OCI-LY1 (cell line): ENCODE measurements around the gene GPR108.

Experiments
- H2AFZ ChIP-seq: fragments of 200-600 bp; sonication (generic), shearing (Covaris generic); 2 replicates; pipeline ENCODE4 v1.6.0; 2014; ENCODE audit warnings: antibody characterized with exemption, mild to moderate bottlenecking, low read length
- H3F3A ChIP-seq: fragments of 200-600 bp; sonication (generic), shearing (Covaris generic); 2 replicates; pipeline ENCODE4 v1.6.0; 2014; ENCODE audit warnings: mild to moderate bottlenecking, antibody characterized with exemption, low read length, moderate library complexity; ENCODE audit not compliant: insufficient read depth
- H3K27ac ChIP-seq: fragments of 200-600 bp; sonication (generic); 2 replicates; pipeline ENCODE4 v1.5.1; 2014; ENCODE audit warnings: low read length, mixed run types, mild to moderate bottlenecking, low read depth; ENCODE audit not compliant: poor library complexity, severe bottlenecking
- H3K27me3 ChIP-seq: fragments of 200-600 bp; sonication (generic); 2 replicates; pipeline ENCODE4 v1.6.0; 2014; ENCODE audit warnings: antibody characterized with exemption, mild to moderate bottlenecking, low read length, moderate library complexity; ENCODE audit not compliant: insufficient read depth
- H3K36me3 ChIP-seq: fragments of 200-600 bp; sonication (generic); 2 replicates; pipeline ENCODE4 v1.6.1; 2014; ENCODE audit warnings: mild to moderate bottlenecking, antibody characterized with exemption, low read length, moderate library complexity, mixed read lengths; ENCODE audit not compliant: insufficient read depth
- H3K4me1 ChIP-seq: fragments of 200-600 bp; sonication (generic); 2 replicates; pipeline ENCODE4 v1.5.1; 2014; ENCODE audit warnings: mild to moderate bottlenecking, low read length, moderate library complexity; ENCODE audit not compliant: insufficient read depth, severe bottlenecking
- H3K4me2 ChIP-seq: fragments of 200-600 bp; sonication (generic), shearing (Covaris generic); 2 replicates; pipeline ENCODE4 v1.6.1; 2014; ENCODE audit warnings: low read length
- H3K4me3 ChIP-seq: fragments of 200-600 bp; sonication (generic); 2 replicates; pipeline ENCODE4 v1.5.1; 2014; ENCODE audit warnings: low read length, low read depth, mild to moderate bottlenecking, mixed read lengths; ENCODE audit not compliant: poor library complexity, severe bottlenecking
- H3K79me2 ChIP-seq: fragments of 200-600 bp; shearing (Covaris generic); 2 replicates; pipeline ENCODE4 v1.6.1; 2016; ENCODE audit warnings: mixed run types, low read length, mixed read lengths; ENCODE audit not compliant: insufficient read depth
- H3K9ac ChIP-seq: fragments of 200-600 bp; sonication (generic), shearing (Covaris generic); 2 replicates; pipeline ENCODE4 v1.6.1; 2014; ENCODE audit warnings: mild to moderate bottlenecking, low read length, mixed read lengths
- H3K9me2 ChIP-seq: fragments of 200-600 bp; sonication (generic), shearing (Covaris generic); 2 replicates; pipeline ENCODE4 v1.6.1; 2014; ENCODE audit warnings: low read depth, mild to moderate bottlenecking, low read length, mixed read lengths
- H3K9me3 ChIP-seq: fragments of 200-600 bp; shearing (Covaris generic); 2 replicates; pipeline ENCODE4 v1.6.1; 2014; ENCODE audit warnings: low read length, mixed read lengths
- H4K20me1 ChIP-seq: fragments of 200-600 bp; sonication (generic), shearing (Covaris generic); 2 replicates; pipeline ENCODE4 v1.6.0; 2016; ENCODE audit warnings: mild to moderate bottlenecking, low read length; ENCODE audit not compliant: insufficient read depth
- EZH2 ChIP-seq: fragments of 200-600 bp; sonication (generic), shearing (Covaris generic); IDR thresholded peaks from 2 replicates; pipeline ENCODE4 v1.8.0; 2017; ENCODE audit warnings: borderline replicate concordance, mixed run types, mild to moderate bottlenecking, antibody characterized with exemption, low read length, moderate library complexity, mixed read lengths
- TF ChIP-seq, protein P1 (sequence below): fragments of 200-600 bp; sonication (generic), shearing (Covaris generic); IDR thresholded peaks from 2 replicates; pipeline ENCODE4 v1.5.1; 2017; ENCODE audit warnings: mild to moderate bottlenecking, antibody characterized with exemption, low read length, moderate library complexity, mixed read lengths

The GPR108 gene

DNA sequence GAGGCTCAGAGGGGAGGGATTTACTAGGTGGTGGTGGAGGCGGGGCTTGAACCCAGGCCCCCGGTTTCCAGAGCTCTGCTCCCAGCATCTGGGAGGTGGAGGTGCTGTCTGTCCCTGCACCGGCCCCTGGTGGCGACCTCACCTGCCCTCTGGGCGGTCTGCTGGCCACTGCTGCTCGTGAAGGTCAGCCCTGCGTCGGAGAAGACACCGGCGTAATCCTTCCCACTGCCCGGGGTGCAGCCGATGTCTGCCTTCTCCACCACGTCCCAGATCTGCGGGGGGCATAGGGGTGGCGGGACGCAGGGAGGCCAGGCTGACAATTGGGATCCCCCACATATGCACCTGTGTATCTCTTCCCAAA lies 29.7 kb downstream of the GPR108 start:
- no peaks in the 10 kb centered on the region for H3K9me3 ChIP-seq
- H3F3A ChIP-seq, result no peaks in the 10 kb centered on the region
- H3K4me2 ChIP-seq, result no peak overlapping the region
- H3K9me2 ChIP-seq, result no peaks in the 10 kb centered on the region
- H3K27ac ChIP-seq, result no peak overlapping the region
- H3K79me2 ChIP-seq, result no peaks in the 10 kb centered on the region
- no peaks in the 10 kb centered on the region for H3K36me3 ChIP-seq
- no peaks in the 10 kb centered on the region; the same call in 1 of the 2 replicates for H3K27me3 ChIP-seq
- no peaks in the 10 kb centered on the region for H4K20me1 ChIP-seq
- H3K4me3 ChIP-seq, result no peak overlapping the region
- no peak overlapping the region for H3K9ac ChIP-seq
- TF ChIP-seq, protein P1, sequence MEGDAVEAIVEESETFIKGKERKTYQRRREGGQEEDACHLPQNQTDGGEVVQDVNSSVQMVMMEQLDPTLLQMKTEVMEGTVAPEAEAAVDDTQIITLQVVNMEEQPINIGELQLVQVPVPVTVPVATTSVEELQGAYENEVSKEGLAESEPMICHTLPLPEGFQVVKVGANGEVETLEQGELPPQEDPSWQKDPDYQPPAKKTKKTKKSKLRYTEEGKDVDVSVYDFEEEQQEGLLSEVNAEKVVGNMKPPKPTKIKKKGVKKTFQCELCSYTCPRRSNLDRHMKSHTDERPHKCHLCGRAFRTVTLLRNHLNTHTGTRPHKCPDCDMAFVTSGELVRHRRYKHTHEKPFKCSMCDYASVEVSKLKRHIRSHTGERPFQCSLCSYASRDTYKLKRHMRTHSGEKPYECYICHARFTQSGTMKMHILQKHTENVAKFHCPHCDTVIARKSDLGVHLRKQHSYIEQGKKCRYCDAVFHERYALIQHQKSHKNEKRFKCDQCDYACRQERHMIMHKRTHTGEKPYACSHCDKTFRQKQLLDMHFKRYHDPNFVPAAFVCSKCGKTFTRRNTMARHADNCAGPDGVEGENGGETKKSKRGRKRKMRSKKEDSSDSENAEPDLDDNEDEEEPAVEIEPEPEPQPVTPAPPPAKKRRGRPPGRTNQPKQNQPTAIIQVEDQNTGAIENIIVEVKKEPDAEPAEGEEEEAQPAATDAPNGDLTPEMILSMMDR, result no peak
- TF ChIP-seq EZH2, result no peak
- H3K4me1 ChIP-seq, result no peaks in the 10 kb centered on the region
- H2AFZ ChIP-seq, result no peak overlapping the region

DNA sequence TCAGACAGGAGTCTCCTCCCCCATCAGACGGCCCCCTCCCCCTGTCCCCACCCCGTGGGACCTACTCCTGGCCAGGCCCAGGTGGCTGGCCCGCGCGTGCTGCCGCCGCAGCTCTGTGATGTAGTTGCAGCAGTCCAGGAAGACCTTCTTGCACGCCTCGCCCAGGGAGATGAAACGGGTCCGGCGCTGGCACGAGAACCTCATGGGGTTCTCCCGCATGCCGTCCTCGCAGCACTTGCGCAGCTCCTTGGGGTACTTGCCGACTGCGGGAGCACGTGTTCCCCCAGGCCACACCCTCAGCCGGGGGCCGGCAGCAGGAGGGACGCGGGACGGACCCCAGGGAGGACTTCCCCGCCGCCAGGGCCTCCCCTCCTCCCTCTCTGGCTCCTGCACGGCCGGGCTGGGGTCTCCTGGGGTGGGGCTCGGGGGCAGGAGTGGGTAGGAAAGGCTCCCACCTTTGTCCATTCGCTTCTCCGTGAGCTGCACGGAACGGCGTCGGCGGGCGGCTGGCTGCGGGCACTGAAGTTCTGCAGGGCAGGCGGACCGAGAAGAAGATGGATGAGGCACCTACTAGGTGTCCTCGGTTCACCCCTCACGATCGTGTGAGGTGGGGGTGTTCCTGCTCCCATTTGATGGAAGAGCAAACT lies 30.2 kb downstream of the GPR108 start:
- H3K79me2 ChIP-seq, result no peaks in the 10 kb centered on the region
- no peaks in the 10 kb centered on the region; the same call in 1 of the 2 replicates for H3K27me3 ChIP-seq

DNA sequence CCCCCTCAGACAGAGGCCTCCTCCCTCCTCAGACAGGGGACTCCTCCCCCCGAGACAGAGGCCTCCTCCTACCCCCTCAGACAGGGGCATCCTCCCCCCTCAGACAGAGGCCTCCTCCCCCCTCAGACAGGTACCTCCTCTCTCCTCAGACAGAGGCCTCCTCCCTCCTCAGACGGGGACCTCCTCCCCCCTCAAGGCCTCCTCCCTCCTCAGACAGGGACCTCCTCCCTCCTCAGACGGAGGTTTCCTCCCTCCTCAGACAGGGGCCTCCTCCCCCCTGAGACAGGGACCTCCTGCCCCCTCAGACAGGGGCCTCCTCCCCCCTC lies 30.8 kb downstream of the GPR108 start:
- H3K9me2 ChIP-seq, result no peaks in the 10 kb centered on the region
- no peak overlapping the region for H3K27ac ChIP-seq
- H2AFZ ChIP-seq, result no peak overlapping the region
- TF ChIP-seq EZH2, result no peak
- TF ChIP-seq, protein P1, result no peak
- no peaks in the 10 kb centered on the region for H4K20me1 ChIP-seq
- H3K9ac ChIP-seq, result no peak overlapping the region
- no peaks in the 10 kb centered on the region for H3K9me3 ChIP-seq
- H3K4me2 ChIP-seq, result no peak overlapping the region
- H3K36me3 ChIP-seq, result no peaks in the 10 kb centered on the region
- no peaks in the 10 kb centered on the region for H3F3A ChIP-seq
- no peaks in the 10 kb centered on the region for H3K79me2 ChIP-seq
- peaks cover 4% of the 10 kb centered on the region; the same call in 1 of the 2 replicates for H3K27me3 ChIP-seq
- no peaks in the 10 kb centered on the region for H3K4me1 ChIP-seq
- no peak overlapping the region for H3K4me3 ChIP-seq

More for the DNA sequence above, 30.2 kb downstream of the GPR108 start:
- TF ChIP-seq, protein P1, result no peak
- TF ChIP-seq EZH2, result no peak
- Histone ChIP-seq H3F3A (no peaks in the 10 kb centered on the region), H3K36me3 (no peaks in the 10 kb centered on the region), H3K4me1 (no peaks in the 10 kb centered on the region), H3K27ac (no peak overlapping the region), H3K4me3 (no peak overlapping the region), H3K9me3 (no peaks in the 10 kb centered on the region), H3K9me2 (no peaks in the 10 kb centered on the region), H3K9ac (no peak overlapping the region), H2AFZ (no peak overlapping the region), H3K4me2 (no peak overlapping the region), H4K20me1 (no peaks in the 10 kb centered on the region)
